Stomach (tissue), 4 donors: ENCODE results near the gene HIPK1.

Experiments used
- POLR2A ChIP-seq, 4 donors: fragments of 450-650 bp; IDR thresholded peaks; one replicate each; pipeline ENCODE4 v1.6.1; 2016; ENCODE audit warnings: antibody characterized with exemption in 4 of 4, control low read depth in 2 of 4, mild to moderate bottlenecking in 1 of 4, moderate library complexity in 1 of 4
- TF ChIP-seq, protein P1 (sequence below), 7 experiments: fragments of 450-650 bp in 4 of 7; fragments of 200-600 bp in 3 of 7; sonication (generic) in 3 of 7; IDR thresholded peaks; one replicate each; pipeline ENCODE4 v1.5.1; 2016 to 2019; ENCODE audit warnings: antibody characterized with exemption in 7 of 7, control low read depth in 2 of 7, mild to moderate bottlenecking in 1 of 7

DNA sequence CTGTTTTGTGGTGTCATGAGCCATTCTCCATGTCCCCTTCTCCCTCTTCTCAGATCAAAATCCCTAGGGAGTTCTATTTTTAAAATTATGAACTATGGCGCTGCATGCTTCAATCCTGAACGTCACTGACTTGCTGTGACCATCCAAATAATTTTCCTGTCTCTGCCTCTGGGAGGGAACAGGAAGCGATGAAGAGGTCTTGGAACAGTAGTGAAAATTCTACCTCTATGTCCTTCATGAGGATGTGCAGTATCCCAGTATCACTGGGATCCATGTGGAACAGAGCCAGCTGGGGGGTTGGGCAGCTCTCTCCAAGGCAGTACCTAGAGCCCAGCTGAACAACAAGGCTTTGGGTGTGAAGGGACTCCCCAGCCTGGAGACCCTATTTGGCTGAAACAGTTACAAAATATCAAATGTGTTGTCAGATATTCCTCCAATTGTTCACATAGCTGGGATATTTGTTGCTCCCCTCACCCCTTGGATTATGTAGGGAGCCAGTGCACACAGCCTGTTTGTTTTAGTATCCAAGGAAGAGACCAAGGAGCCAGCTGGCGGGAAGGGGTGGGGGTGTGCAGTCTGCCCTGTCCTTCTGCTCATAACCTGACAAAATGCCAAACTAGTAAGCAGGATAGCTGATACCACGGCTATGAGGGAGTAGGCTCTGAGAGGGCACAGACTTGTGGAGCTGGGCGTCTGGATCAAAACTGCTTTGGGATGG, 16.4 kb upstream of the HIPK1 start:
- no peak for TF ChIP-seq POLR2A (IDR thresholded peaks at IDR 0.05)
- TF ChIP-seq, protein P1, sequence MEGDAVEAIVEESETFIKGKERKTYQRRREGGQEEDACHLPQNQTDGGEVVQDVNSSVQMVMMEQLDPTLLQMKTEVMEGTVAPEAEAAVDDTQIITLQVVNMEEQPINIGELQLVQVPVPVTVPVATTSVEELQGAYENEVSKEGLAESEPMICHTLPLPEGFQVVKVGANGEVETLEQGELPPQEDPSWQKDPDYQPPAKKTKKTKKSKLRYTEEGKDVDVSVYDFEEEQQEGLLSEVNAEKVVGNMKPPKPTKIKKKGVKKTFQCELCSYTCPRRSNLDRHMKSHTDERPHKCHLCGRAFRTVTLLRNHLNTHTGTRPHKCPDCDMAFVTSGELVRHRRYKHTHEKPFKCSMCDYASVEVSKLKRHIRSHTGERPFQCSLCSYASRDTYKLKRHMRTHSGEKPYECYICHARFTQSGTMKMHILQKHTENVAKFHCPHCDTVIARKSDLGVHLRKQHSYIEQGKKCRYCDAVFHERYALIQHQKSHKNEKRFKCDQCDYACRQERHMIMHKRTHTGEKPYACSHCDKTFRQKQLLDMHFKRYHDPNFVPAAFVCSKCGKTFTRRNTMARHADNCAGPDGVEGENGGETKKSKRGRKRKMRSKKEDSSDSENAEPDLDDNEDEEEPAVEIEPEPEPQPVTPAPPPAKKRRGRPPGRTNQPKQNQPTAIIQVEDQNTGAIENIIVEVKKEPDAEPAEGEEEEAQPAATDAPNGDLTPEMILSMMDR (IDR thresholded peaks at IDR 0.05), result no peak
